Measurements from ENCODE around the gene QRFPR.

DNA sequence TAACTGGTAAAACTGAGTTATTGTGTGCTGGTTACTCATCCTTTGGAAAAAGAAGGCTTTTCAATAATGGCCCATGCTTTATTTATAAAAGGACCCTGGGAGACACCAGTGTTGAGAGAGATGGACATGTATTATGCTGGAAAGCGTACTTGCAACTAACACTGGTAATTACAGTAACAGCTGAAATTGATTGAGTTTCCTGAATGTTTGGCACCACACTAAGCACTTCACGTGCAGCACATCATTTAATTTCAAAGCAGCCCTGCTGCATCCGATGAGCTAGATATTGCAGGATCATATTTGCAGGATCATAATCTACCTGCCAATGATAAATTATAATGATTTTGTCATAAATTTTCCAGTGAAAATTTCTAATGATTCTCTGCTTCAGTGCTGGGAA is 81.5 kb downstream of the QRFPR start:
- no peak for TF ChIP-seq POLR2A (IDR thresholded peaks at IDR 0.05)
- TF ChIP-seq, protein P1, sequence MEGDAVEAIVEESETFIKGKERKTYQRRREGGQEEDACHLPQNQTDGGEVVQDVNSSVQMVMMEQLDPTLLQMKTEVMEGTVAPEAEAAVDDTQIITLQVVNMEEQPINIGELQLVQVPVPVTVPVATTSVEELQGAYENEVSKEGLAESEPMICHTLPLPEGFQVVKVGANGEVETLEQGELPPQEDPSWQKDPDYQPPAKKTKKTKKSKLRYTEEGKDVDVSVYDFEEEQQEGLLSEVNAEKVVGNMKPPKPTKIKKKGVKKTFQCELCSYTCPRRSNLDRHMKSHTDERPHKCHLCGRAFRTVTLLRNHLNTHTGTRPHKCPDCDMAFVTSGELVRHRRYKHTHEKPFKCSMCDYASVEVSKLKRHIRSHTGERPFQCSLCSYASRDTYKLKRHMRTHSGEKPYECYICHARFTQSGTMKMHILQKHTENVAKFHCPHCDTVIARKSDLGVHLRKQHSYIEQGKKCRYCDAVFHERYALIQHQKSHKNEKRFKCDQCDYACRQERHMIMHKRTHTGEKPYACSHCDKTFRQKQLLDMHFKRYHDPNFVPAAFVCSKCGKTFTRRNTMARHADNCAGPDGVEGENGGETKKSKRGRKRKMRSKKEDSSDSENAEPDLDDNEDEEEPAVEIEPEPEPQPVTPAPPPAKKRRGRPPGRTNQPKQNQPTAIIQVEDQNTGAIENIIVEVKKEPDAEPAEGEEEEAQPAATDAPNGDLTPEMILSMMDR (IDR thresholded peaks at IDR 0.05) = no peak
